Smooth muscle cell (in vitro differentiated cells): ENCODE data around the gene CBFA2T3. TPM values are rescaled to one million over a fixed set of nuclear protein-coding genes. Genes with fewer than 3 reads are reported as not detected.
"Not testable (repeated sequence)": the region's sequence is repeated elsewhere in the genome, so short reads cannot be mapped to it uniquely, and the experiment has no call there.

ENCODE experiments used
- DNase-seq: peaks from one replicate; lab custom pipeline; 2025; ENCODE audit not compliant: unreplicated experiment; lab: John Stamatoyannopoulos, UW
- H2AFZ ChIP-seq: fragments of 200-600 bp; sonication (generic); 2 replicates; pipeline ENCODE4 v1.6.0; 2016; ENCODE audit warnings: antibody characterized with exemption, low read depth, mild to moderate bottlenecking
- H3F3A ChIP-seq: fragments of 200-600 bp; sonication (generic); 2 replicates; pipeline ENCODE4 v1.6.0; 2017; ENCODE audit warnings: antibody characterized with exemption, low read depth
- H3K27ac ChIP-seq: fragments of 200-600 bp; sonication (generic); 2 replicates; pipeline ENCODE4 v1.5.1; 2016; ENCODE audit warnings: low read depth, mild to moderate bottlenecking
- H3K27me3 ChIP-seq: fragments of 200-600 bp; sonication (generic); 2 replicates; pipeline ENCODE4 v1.6.1; 2016; ENCODE audit warnings: low read depth, mild to moderate bottlenecking
- H3K36me3 ChIP-seq: fragments of 200-600 bp; sonication (generic); 2 replicates; pipeline ENCODE4 v1.5.1; 2016; ENCODE audit warnings: low read depth
- H3K4me1 ChIP-seq: fragments of 200-600 bp; sonication (generic); 2 replicates; pipeline ENCODE4 v1.5.1; 2016; ENCODE audit warnings: low read depth
- H3K4me2 ChIP-seq: fragments of 200-600 bp; sonication (generic); 2 replicates; pipeline ENCODE4 v1.6.0; 2016; ENCODE audit warnings: mild to moderate bottlenecking
- H3K4me3 ChIP-seq: fragments of 200-600 bp; sonication (generic); 2 replicates; pipeline ENCODE4 v1.5.1; 2016; ENCODE audit warnings: mild to moderate bottlenecking
- H3K79me2 ChIP-seq: fragments of 200-600 bp; sonication (generic); 2 replicates; pipeline ENCODE4 v1.6.0; 2016; ENCODE audit warnings: low read depth, mild to moderate bottlenecking
- H3K9ac ChIP-seq: fragments of 200-600 bp; sonication (generic); 2 replicates; pipeline ENCODE4 v1.6.0; 2016; ENCODE audit warnings: low read depth
- H3K9me3 ChIP-seq: fragments of 200-600 bp; sonication (generic); replicated peaks from 2 replicates; pipeline ENCODE4 v1.5.1; 2016; ENCODE audit warnings: low read depth
- H4K20me1 ChIP-seq: fragments of 200-600 bp; sonication (generic); 2 replicates; pipeline ENCODE4 v1.6.0; 2016; ENCODE audit warnings: low read depth
- WGBS: methylation state at CpG from one replicate; pipeline ENCODE4 v1.1.7; 2016; ENCODE audit warnings: low lambda C conversion rate; 5-methylcytosine and 5-hydroxymethylcytosine counted together
- polyA plus RNA-seq: library from polyadenylated mRNA; unstranded; fragments of >200 nt; fragmentation: Nextera tagmentation; extraction: Ambion mirVana; gene quantifications from 2 replicates; pipeline ENCODE4 v1.2.1, GENCODE V29; 2016
- total RNA-seq: library from RNA; depleted of rRNA; stranded (reverse); fragments of >200 nt; gene quantifications from 2 replicates; pipeline ENCODE4 v1.2.3, GENCODE V29; 2014
- TF ChIP-seq, protein P1 (sequence below): fragments of 200-600 bp; sonication (generic); IDR thresholded peaks from 2 replicates; pipeline ENCODE4 v1.5.1; 2017; ENCODE audit warnings: borderline replicate concordance, mild to moderate bottlenecking, antibody characterized with exemption; ENCODE audit not compliant: insufficient read depth, poor library complexity, severe bottlenecking

Gene CBFA2T3
- total and polyA plus RNA-seq, 2 experiments from 2014 or later = 0.25 TPM; not detected in 1

DNA sequence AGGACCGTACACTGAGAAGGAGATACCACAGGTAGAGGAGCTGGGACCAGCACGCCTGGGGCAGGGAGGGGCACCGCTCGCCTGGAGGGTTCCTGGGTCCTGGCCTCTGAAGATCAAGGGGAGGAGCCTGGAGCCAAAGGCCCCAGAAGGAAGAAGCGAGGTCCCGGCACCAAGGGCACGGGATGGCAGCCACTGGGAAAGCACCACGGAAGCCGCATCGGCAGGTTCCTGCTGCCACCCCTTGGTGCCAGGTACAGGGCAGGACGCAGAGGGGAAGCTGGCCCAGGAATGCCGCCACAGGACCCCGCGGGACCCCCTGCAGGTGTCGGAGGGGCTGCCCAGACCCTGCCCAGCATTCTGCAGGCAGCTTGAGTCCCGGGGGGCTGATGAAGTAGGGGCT, 42.5 kb upstream of the CBFA2T3 start:
- Histone ChIP-seq H3K27me3 (no peaks in the 10 kb centered on the region), H3K9me3 (no peaks in the 10 kb centered on the region), H3K4me1 (no peaks in the 10 kb centered on the region), H3K9ac (no peak overlapping the region), H3K4me2 (no peak overlapping the region), H3F3A (no peaks in the 10 kb centered on the region), H3K4me3 (no peak overlapping the region), H2AFZ (no peak overlapping the region), H4K20me1 (no peaks in the 10 kb centered on the region), H3K79me2 (no peaks in the 10 kb centered on the region), H3K36me3 (no peaks in the 10 kb centered on the region), H3K27ac (no peak overlapping the region)
- WGBS = 89% methylated on average over 16 of the region's 16 CpGs
- TF ChIP-seq, protein P1, sequence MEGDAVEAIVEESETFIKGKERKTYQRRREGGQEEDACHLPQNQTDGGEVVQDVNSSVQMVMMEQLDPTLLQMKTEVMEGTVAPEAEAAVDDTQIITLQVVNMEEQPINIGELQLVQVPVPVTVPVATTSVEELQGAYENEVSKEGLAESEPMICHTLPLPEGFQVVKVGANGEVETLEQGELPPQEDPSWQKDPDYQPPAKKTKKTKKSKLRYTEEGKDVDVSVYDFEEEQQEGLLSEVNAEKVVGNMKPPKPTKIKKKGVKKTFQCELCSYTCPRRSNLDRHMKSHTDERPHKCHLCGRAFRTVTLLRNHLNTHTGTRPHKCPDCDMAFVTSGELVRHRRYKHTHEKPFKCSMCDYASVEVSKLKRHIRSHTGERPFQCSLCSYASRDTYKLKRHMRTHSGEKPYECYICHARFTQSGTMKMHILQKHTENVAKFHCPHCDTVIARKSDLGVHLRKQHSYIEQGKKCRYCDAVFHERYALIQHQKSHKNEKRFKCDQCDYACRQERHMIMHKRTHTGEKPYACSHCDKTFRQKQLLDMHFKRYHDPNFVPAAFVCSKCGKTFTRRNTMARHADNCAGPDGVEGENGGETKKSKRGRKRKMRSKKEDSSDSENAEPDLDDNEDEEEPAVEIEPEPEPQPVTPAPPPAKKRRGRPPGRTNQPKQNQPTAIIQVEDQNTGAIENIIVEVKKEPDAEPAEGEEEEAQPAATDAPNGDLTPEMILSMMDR = no peak
- no peak for DNase-seq

DNA sequence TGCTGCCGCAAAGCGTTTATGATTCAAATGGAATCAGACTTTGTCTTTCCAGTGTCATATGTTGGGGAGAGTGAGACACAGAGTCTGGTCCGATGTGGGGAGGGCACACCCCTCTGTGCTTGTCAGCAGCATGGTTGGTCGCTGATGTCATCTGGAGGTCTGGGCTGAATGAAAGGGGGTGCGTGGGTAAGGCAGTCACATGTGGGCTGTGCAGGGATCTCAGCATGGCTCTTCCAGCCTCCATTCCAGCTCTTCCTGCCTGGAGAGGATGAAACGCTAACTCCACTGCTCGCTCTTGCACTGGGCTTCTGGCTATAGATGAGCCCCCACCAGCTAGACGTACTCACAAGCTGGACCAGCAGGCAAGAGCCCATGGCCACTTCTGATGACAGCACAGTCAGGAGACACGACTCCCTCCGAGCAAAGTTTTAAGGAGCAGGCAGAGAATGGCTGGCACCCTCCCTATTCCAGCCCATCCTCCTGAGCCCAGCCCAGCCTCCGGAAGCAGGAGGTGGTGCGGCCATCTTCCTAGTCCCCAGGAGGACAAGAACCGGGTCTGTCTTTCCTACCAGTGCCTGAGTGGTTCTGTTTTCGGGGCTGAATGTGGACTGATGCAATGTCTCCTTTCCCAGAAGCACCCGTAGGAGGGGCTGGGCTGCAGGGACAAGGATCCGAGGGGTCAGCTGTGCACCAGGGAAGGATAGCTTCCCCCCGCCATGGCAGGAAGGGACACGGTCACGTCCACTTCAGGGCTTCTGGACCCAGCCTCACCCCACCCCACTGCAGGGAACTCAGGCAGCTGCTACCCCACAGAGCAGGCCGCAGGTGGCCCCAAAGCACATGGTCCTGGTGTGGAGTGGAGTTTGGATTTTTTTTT, 41.5 kb upstream of the CBFA2T3 start:
- no peak overlapping the region for H3K4me3 ChIP-seq
- TF ChIP-seq, protein P1 = no peak
- no peak overlapping the region for H3K4me2 ChIP-seq
- H3F3A ChIP-seq = no peaks in the 10 kb centered on the region
- WGBS = 81% methylated on average over 20 of the region's 20 CpGs
- H3K4me1 ChIP-seq = no peaks in the 10 kb centered on the region
- H4K20me1 ChIP-seq = no peaks in the 10 kb centered on the region
- no peaks in the 10 kb centered on the region for H3K9me3 ChIP-seq
- no peak overlapping the region for H2AFZ ChIP-seq
- H3K27ac ChIP-seq = no peak overlapping the region
- H3K36me3 ChIP-seq = no peaks in the 10 kb centered on the region
- H3K27me3 ChIP-seq = no peaks in the 10 kb centered on the region
- no peak for DNase-seq
- H3K9ac ChIP-seq = no peak overlapping the region
- H3K79me2 ChIP-seq = no peaks in the 10 kb centered on the region

DNA sequence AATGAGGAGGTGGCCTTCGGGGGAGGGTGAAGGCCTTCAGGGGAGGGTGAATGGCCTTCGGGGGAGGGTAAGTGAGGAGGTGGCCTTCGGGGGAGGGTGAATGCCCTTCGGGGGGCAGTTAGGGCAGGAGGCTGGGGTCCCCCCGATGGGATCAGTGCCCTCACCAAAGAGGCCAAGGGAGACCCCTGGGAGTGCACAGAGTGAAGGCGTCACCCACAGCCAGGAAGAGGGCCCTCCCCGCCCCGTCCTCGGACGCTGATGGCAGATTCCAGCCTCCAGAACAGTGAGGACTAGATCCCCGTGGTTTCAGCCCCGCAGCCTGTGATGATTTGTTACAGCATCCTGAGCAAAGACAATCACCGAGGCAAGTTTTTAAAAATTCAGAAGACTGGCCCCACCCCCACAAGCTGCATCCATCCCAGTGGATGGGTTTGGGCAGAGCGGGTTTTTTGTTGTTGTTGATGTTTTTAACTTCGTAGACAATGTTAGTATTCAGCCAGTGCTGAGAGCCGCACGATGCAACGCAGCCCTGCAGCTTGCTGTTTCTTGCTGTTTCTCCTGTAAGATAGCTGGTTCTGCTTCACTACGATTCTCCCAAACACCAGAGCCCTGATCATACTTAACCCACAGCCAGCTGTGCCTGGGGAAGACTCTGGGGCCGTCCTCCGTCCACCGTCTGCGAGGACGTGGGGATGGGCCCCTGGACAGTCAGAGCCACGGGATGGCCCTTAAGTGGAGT, 40.7 kb upstream of the CBFA2T3 start:
- Histone ChIP-seq H3K4me2 (no peak overlapping the region), H3K27me3 (no peaks in the 10 kb centered on the region), H3K9me3 (no peaks in the 10 kb centered on the region), H3K4me3 (no peak overlapping the region), H4K20me1 (no peaks in the 10 kb centered on the region), H3K36me3 (no peaks in the 10 kb centered on the region), H2AFZ (no peak overlapping the region), H3K4me1 (no peaks in the 10 kb centered on the region), H3K9ac (no peak overlapping the region), H3K79me2 (no peaks in the 10 kb centered on the region), H3F3A (no peaks in the 10 kb centered on the region), H3K27ac (no peak overlapping the region)
- TF ChIP-seq, protein P1 = no peak
- no peak for DNase-seq
- WGBS = 77% methylated on average over 21 of the region's 25 CpGs

DNA sequence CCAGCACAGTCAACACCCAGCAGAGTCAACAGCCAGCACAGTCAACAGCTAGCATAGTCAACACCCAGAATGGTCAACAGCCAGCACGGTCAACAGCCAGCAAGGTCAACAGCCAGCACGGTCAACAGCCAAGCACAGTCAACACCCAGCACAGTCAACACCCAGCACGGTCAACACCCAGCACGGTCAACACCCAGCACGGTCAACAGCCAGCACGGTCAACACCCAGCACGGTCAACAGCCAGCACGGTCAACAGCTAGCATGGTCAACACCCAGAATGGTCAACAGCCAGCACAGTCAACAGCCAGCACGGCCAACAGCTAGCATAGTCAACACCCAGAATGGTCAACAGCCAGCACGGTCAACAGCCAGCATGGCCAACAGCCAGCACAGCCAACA, 39.6 kb upstream of the CBFA2T3 start:
- WGBS = 89% methylated on average over 10 of the region's 10 CpGs
- H3K4me1 ChIP-seq, H3K79me2 ChIP-seq, H3K4me2 ChIP-seq, H3K9ac ChIP-seq, H3F3A ChIP-seq, H3K36me3 ChIP-seq, H3K4me3 ChIP-seq, H3K27me3 ChIP-seq, H4K20me1 ChIP-seq, H3K9me3 ChIP-seq, DNase-seq, H3K27ac ChIP-seq, H2AFZ ChIP-seq: not testable (repeated sequence)
